ENCODE measurements around the gene SRGAP3. TPM values are rescaled to one million over a fixed set of nuclear protein-coding genes. Genes with fewer than 3 reads are reported as not detected.

Gene SRGAP3
- total RNA-seq, 1 experiment from 2014 or later, result 17.9 TPM

DNA sequence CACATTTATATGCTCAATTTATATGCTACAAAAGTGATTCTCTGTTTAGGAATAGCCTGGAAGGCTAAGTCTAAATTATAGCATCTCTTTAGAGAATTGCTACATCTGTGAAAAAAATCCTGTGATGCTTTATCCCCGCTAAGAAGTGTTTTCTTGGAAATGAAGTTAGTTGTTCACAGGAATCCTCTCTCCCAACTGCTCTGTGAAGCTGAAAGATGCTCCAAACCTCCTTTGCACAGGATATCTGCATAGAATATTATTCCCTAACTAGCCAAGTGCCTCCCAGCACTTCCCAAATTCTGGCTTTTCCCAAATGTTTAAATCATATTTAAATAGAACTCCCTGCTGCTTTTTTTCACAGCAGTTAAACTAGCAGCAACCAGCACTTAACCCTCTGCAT is 132.2 kb downstream of the SRGAP3 start:
- Mint-ChIP-seq H3K9me3 (peaks cover 8% of the 10 kb centered on the region), H3K27ac (no peak overlapping the region), H3K4me3 (no peak overlapping the region), H3K27me3 (ENCODE audit: low read depth) (no peaks in the 10 kb centered on the region), H3K36me3 (peaks cover 6% of the 10 kb centered on the region), H3K4me1 (no peaks in the 10 kb centered on the region)
- CTCF ChIA-PET, result interaction anchor here (1.5 kb wide), 1 partner anchor 130 kb away, joined by 5 read pairs; no protein-coding TSS in a partner anchor
- ATAC-seq (no peak), DNase-seq (ENCODE audit: low spot score) (no peak)
- POLR2A ChIA-PET, result no interaction called here
- TF ChIP-seq RORB (CRISPR knock-in tag; IDR thresholded peaks at IDR 0.05) (no peak), SOX15 (CRISPR knock-in tag; IDR thresholded peaks at IDR 0.05) (no peak), FOXP1 (CRISPR knock-in tag; IDR thresholded peaks at IDR 0.05; ENCODE audit: borderline replicate concordance) (no peak), NR1H2 (CRISPR knock-in tag; IDR thresholded peaks at IDR 0.05) (no peak), NFATC4 (CRISPR knock-in tag; IDR thresholded peaks at IDR 0.05) (no peak)
- TF ChIP-seq, protein P1, sequence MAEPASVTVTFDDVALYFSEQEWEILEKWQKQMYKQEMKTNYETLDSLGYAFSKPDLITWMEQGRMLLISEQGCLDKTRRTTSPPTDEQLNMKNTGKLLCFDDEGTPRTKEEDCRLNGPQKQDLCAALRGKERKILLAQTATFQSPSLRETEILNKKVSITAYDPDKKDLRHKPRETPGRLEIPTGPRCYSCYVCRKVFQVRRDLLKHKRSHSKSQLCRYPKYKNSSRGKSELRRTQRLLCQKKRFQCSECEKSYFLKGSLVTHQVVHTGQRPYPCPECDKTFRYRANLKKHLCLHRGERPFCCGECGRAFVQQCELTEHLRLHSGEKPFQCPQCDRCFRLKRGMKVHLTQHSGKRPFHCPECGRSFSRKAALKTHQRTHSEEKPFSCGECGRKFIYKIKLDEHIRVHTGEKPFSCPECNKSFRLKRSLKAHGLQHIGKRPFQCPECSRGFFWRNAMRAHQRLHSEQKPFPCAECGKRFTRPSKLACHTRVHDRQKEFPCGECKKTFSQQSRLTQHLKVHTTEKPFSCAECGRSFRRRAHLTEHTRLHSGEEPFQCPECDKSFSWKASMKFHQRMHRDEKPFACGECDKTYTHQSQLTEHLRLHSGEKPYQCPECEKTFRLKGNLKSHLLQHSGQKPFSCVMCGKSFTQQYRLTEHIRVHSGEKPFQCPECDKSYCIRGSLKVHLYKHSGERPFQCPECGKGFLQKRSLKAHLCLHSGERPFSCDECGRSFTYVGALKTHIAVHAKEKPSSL (CRISPR knock-in tag; conservative IDR thresholded peaks at IDR 0.05), result no peak
- TF ChIP-seq, protein P2, sequence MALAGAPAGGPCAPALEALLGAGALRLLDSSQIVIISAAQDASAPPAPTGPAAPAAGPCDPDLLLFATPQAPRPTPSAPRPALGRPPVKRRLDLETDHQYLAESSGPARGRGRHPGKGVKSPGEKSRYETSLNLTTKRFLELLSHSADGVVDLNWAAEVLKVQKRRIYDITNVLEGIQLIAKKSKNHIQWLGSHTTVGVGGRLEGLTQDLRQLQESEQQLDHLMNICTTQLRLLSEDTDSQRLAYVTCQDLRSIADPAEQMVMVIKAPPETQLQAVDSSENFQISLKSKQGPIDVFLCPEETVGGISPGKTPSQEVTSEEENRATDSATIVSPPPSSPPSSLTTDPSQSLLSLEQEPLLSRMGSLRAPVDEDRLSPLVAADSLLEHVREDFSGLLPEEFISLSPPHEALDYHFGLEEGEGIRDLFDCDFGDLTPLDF (CRISPR knock-in tag; IDR thresholded peaks at IDR 0.05), result no peak
- TF ChIP-seq, protein P3, sequence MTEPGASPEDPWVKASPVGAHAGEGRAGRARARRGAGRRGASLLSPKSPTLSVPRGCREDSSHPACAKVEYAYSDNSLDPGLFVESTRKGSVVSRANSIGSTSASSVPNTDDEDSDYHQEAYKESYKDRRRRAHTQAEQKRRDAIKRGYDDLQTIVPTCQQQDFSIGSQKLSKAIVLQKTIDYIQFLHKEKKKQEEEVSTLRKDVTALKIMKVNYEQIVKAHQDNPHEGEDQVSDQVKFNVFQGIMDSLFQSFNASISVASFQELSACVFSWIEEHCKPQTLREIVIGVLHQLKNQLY (CRISPR knock-in tag; IDR thresholded peaks at IDR 0.05), result no peak
- TF ChIP-seq, protein P4, sequence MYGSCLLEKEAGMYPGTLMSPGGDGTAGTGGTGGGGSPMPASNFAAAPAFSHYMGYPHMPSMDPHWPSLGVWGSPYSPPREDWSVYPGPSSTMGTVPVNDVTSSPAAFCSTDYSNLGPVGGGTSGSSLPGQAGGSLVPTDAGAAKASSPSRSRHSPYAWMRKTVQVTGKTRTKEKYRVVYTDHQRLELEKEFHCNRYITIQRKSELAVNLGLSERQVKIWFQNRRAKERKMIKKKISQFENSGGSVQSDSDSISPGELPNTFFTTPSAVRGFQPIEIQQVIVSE (CRISPR knock-in tag; IDR thresholded peaks at IDR 0.05; ENCODE audit: borderline replicate concordance), result no peak

DNA sequence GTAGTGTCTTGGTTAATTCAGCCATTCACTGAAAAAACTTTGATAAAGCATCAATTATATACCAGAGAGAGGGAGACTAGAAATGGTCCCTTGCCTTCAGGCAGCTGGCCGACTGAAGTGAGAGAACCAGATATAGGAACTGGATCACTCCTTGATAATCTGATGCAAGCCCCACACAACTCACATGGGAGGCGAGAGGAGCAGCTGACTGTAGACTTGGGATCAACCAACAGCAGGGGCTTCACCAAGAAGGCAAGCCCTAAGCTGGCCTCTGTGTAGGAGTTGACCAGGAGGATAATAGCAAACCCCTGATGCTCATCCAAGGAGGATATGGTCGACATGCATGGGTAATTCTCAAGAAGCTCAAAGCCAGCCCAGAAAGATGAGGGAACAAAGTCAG is 133.1 kb downstream of the SRGAP3 start:
- H3K36me3 Mint-ChIP-seq, result peaks cover 6% of the 10 kb centered on the region
- ATAC-seq, result no peak
- H3K4me3 Mint-ChIP-seq, result no peak overlapping the region

DNA sequence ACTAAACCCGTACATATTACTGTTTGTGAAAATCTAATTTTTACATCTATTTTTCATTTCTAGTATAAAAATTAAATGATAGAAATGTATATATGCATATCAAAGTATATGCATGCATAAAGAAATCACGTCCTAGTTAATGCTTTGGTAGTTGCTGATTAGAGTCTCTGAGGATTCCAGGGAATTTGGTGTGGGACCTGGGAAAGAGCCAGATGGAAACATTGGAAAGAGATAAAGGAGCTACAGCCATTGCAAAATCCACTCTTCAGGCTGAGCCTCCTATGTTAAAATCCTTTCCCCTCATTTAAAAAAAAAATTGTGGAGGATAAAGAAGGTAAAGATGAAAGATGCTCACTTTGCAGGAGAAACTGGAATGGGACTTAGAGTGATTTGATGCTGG is 134.1 kb downstream of the SRGAP3 start:
- ChIA-PET CTCF (no interaction called here), POLR2A (no interaction called here)
- Mint-ChIP-seq H3K27ac (no peak overlapping the region), H3K4me1 (peaks cover 7% of the 10 kb centered on the region), H3K27me3 (ENCODE audit: low read depth) (no peaks in the 10 kb centered on the region), H3K4me3 (no peak overlapping the region), H3K36me3 (peaks cover 6% of the 10 kb centered on the region), H3K9me3 (peaks cover 8% of the 10 kb centered on the region)
- ATAC-seq (no peak), DNase-seq (ENCODE audit: low spot score) (no peak)
- TF ChIP-seq FOXP1 (CRISPR knock-in tag; IDR thresholded peaks at IDR 0.05; ENCODE audit: borderline replicate concordance), result no peak
- TF ChIP-seq, protein P5, sequence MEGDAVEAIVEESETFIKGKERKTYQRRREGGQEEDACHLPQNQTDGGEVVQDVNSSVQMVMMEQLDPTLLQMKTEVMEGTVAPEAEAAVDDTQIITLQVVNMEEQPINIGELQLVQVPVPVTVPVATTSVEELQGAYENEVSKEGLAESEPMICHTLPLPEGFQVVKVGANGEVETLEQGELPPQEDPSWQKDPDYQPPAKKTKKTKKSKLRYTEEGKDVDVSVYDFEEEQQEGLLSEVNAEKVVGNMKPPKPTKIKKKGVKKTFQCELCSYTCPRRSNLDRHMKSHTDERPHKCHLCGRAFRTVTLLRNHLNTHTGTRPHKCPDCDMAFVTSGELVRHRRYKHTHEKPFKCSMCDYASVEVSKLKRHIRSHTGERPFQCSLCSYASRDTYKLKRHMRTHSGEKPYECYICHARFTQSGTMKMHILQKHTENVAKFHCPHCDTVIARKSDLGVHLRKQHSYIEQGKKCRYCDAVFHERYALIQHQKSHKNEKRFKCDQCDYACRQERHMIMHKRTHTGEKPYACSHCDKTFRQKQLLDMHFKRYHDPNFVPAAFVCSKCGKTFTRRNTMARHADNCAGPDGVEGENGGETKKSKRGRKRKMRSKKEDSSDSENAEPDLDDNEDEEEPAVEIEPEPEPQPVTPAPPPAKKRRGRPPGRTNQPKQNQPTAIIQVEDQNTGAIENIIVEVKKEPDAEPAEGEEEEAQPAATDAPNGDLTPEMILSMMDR (IDR thresholded peaks at IDR 0.05), result no peak

More for the DNA sequence above, 133.1 kb downstream of the SRGAP3 start:
- Mint-ChIP-seq H3K9me3 (peaks cover 8% of the 10 kb centered on the region), H3K27ac (no peak overlapping the region), H3K27me3 (ENCODE audit: low read depth) (no peaks in the 10 kb centered on the region), H3K4me1 (peaks cover 3% of the 10 kb centered on the region; the same call in 1 of the 2 replicates)
- TF ChIP-seq, protein P2 (CRISPR knock-in tag; IDR thresholded peaks at IDR 0.05), result no peak
- peak; percentile 90 for TF ChIP-seq ZNF317 (CRISPR knock-in tag; IDR thresholded peaks at IDR 0.05; ENCODE audit: borderline replicate concordance, low read depth)
- ChIA-PET CTCF (interaction anchor here (1.5 kb wide), 1 partner anchor 129 kb away, joined by 5 read pairs; no protein-coding TSS in a partner anchor), POLR2A (interaction anchor here (0.9 kb wide), 1 partner anchor 13 kb away, joined by 3 read pairs; no protein-coding TSS in a partner anchor)
- DNase-seq (ENCODE audit: low spot score), result no peak

Measured in WTC11 (cell line).